ENCODE data around the gene RNF31. TPM values are rescaled to one million over a fixed set of nuclear protein-coding genes. Genes with fewer than 3 reads are reported as not detected.

RNF31 gene
- total and polyA plus RNA-seq, 2 of the 13 experiments (the other 11 are each of a cell fraction or from before 2014, with no cell fraction given), result 48.2 to 86.8 TPM

GRCh38 chr14:24137529-24138395 is 9.5 kb upstream of the RNF31 start (continued):
- TF ChIP-seq ZNF205 (CRISPR knock-in tag; IDR thresholded peaks at IDR 0.05) (no peak), ZNF746 (CRISPR knock-in tag; IDR thresholded peaks at IDR 0.05) (no peak), ZNF609 (CRISPR knock-in tag; IDR thresholded peaks at IDR 0.05; ENCODE audit: borderline replicate concordance) (no peak), THYN1 (CRISPR knock-in tag; IDR thresholded peaks at IDR 0.05; ENCODE audit: borderline replicate concordance, low read depth) (no peak), CBX2 (IDR thresholded peaks at IDR 0.05; ENCODE audit: low read depth, low read length) (no peak), CBX2 (CRISPR knock-in tag; IDR thresholded peaks at IDR 0.05; ENCODE audit: low read depth) (no peak), CREB1 (IDR thresholded peaks at IDR 0.05) (no peak), CREB1 (CRISPR knock-in tag; IDR thresholded peaks at IDR 0.05) (no peak), NBN (conservative IDR thresholded peaks at IDR 0.05) (no peak), ZNF597 (CRISPR knock-in tag; IDR thresholded peaks at IDR 0.05) (no peak), IKZF1 (IDR thresholded peaks at IDR 0.05) (no peak), MTERF4 (CRISPR knock-in tag; IDR thresholded peaks at IDR 0.05) (no peak), EP300 (IDR thresholded peaks at IDR 0.05; ENCODE audit: low read depth in 2 of 2, low read length in 2 of 2) (no peak), EP300 (CRISPR knock-in tag; IDR thresholded peaks at IDR 0.05; ENCODE audit: borderline replicate concordance) (0 out of 2 replicates have a peak, but pooled peaks have one; percentile 28), ZNF563 (CRISPR knock-in tag; IDR thresholded peaks at IDR 0.05) (no peak), PCBP2 (optimal IDR thresholded peaks at IDR 0.05; ENCODE audit: low read depth, low read length, poor library complexity, severe bottlenecking) (peak; percentile 31)
- TF ChIP-seq, protein P1, sequence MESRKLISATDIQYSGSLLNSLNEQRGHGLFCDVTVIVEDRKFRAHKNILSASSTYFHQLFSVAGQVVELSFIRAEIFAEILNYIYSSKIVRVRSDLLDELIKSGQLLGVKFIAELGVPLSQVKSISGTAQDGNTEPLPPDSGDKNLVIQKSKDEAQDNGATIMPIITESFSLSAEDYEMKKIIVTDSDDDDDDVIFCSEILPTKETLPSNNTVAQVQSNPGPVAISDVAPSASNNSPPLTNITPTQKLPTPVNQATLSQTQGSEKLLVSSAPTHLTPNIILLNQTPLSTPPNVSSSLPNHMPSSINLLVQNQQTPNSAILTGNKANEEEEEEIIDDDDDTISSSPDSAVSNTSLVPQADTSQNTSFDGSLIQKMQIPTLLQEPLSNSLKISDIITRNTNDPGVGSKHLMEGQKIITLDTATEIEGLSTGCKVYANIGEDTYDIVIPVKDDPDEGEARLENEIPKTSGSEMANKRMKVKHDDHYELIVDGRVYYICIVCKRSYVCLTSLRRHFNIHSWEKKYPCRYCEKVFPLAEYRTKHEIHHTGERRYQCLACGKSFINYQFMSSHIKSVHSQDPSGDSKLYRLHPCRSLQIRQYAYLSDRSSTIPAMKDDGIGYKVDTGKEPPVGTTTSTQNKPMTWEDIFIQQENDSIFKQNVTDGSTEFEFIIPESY (CRISPR knock-in tag; IDR thresholded peaks at IDR 0.05), result no peak
- TF ChIP-seq, protein P2, sequence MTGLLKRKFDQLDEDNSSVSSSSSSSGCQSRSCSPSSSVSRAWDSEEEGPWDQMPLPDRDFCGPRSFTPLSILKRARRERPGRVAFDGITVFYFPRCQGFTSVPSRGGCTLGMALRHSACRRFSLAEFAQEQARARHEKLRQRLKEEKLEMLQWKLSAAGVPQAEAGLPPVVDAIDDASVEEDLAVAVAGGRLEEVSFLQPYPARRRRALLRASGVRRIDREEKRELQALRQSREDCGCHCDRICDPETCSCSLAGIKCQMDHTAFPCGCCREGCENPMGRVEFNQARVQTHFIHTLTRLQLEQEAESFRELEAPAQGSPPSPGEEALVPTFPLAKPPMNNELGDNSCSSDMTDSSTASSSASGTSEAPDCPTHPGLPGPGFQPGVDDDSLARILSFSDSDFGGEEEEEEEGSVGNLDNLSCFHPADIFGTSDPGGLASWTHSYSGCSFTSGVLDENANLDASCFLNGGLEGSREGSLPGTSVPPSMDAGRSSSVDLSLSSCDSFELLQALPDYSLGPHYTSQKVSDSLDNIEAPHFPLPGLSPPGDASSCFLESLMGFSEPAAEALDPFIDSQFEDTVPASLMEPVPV (CRISPR knock-in tag; IDR thresholded peaks at IDR 0.05), result 0 out of 2 replicates have a peak, but pooled peaks have one; percentile 27

All from HepG2 (cell line).